ENCODE results near the gene ATOH7. TPM values are rescaled to one million over a fixed set of nuclear protein-coding genes. Genes with fewer than 3 reads are reported as not detected.

ATOH7 gene
- total RNA-seq, 2 donors from 2014 or later = not detected

- H3K4me1 ChIP-seq (replicated peaks) = no peaks in the 10 kb centered on the region
- no peaks in the 10 kb centered on the region for H3K36me3 ChIP-seq
- H3K27ac ChIP-seq = no peak overlapping the region
- 48% methylated on average over 2 of the region's 2 CpGs for WGBS
- H3K27me3 ChIP-seq (replicated peaks; ENCODE audit: insufficient read depth) = no peaks in the 10 kb centered on the region
- TF ChIP-seq POLR2AphosphoS5 (IDR thresholded peaks at IDR 0.05) (no peak), POLR2A (IDR thresholded peaks at IDR 0.05) (no peak), CTCF (IDR thresholded peaks at IDR 0.05) (no peak)
- H3K9me3 ChIP-seq = no peaks in the 10 kb centered on the region
- intact Hi-C loops (cut with DNase I) = no loop called here
- no peak for DNase-seq (ENCODE audit: low spot score)
- no peak overlapping the region for H3K4me3 ChIP-seq
These were observed 46.8 kb downstream of the ATOH7 start for GRCh38 chr10:68185085-68185484.

DNA sequence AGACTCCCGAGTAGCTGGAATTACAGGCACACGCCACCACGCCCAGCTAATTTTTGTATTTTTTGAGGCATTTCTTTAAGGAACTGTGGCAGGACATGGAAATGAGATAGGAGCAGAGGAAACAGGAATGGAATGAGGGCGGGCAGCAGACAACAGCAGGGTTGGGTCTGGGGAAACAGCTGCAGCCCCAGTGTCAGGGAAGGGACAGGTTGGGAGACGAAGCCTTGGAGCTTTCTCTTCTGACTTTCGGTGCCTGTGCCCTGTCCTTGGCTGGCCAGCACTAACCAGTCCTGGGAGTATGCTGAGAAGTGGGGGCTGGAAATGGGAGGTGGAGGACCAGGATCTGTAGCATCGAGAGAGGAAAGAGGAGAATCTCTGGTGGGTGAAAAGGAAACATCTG is 47.4 kb downstream of the ATOH7 start:
- no peaks in the 10 kb centered on the region for H3K36me3 ChIP-seq
- WGBS = 64% methylated on average over 7 of the region's 7 CpGs
- H3K27ac ChIP-seq = no peak overlapping the region
- TF ChIP-seq POLR2A (IDR thresholded peaks at IDR 0.05) = no peak
- no peak for TF ChIP-seq CTCF (IDR thresholded peaks at IDR 0.05)
- no peak for TF ChIP-seq POLR2AphosphoS5 (IDR thresholded peaks at IDR 0.05)
- no peaks in the 10 kb centered on the region for H3K4me1 ChIP-seq (replicated peaks)
- no peak for DNase-seq (ENCODE audit: low spot score)
- H3K27me3 ChIP-seq (replicated peaks; ENCODE audit: insufficient read depth) = no peaks in the 10 kb centered on the region
- intact Hi-C loops (cut with DNase I) = no loop called here
- H3K9me3 ChIP-seq = no peaks in the 10 kb centered on the region
- no peak overlapping the region for H3K4me3 ChIP-seq

Other genes starting within 250 kb of the ATOH7 start
- gene HERC4, start 156.8 kb downstream of the ATOH7 start, total RNA-seq = 10 to 100 TPM; 27.7 to 40.6 TPM
- gene MYPN, start 122.6 kb downstream of the ATOH7 start, total RNA-seq = 1 to 10 TPM; 1.5 to 1.8 TPM
- gene HNRNPH3, start 100.0 kb upstream of the ATOH7 start, total RNA-seq = 10 to 100 TPM; 29.1 to 47.5 TPM
- 1 to 10 TPM; 8.6 to 8.7 TPM for gene PBLD, start 100.8 kb upstream of the ATOH7 start, total RNA-seq
- 10 to 100 TPM; 16.7 to 22.1 TPM for gene RUFY2, start 175.2 kb upstream of the ATOH7 start, total RNA-seq
- 1 to 10 TPM; 4.4 to 4.9 TPM for gene DNA2, start 239.9 kb upstream of the ATOH7 start, total RNA-seq

Measured in prostate gland (tissue), 2 donors.